Nephron progenitor cell (in vitro differentiated cells): Measurements from ENCODE around the gene SLC35B2.

Experiments
- DNase-seq: peaks from one replicate; pipeline ENCODE4 v3.0.0; 2021
- H3K27ac Mint-ChIP-seq: 2 replicates; pipeline ENCODE4 v1.8.0; 2021; ENCODE audit warnings: mild to moderate bottlenecking, moderate library complexity, mixed read lengths
- H3K27me3 Mint-ChIP-seq: 2 replicates; pipeline ENCODE4 v1.8.0; 2021; ENCODE audit warnings: mild to moderate bottlenecking, low read depth, mixed read lengths; ENCODE audit not compliant: poor library complexity
- H3K36me3 Mint-ChIP-seq: 2 replicates; pipeline ENCODE4 v1.8.0; 2021; ENCODE audit warnings: low read depth, mixed read lengths
- H3K4me1 Mint-ChIP-seq: 2 replicates; pipeline ENCODE4 v1.8.0; 2021; ENCODE audit warnings: mixed read lengths
- H3K4me3 Mint-ChIP-seq: 2 replicates; pipeline ENCODE4 v1.8.0; 2021; ENCODE audit warnings: mild to moderate bottlenecking, moderate library complexity, mixed read lengths
- H3K9me3 Mint-ChIP-seq: 2 replicates; pipeline ENCODE4 v1.8.0; 2021; ENCODE audit warnings: mild to moderate bottlenecking, moderate library complexity, mixed read lengths
- CTCF ChIP-seq: fragments of 200-600 bp; sonication (generic); IDR thresholded peaks from 2 replicates; pipeline ENCODE4 v1.5.0; 2021; ENCODE audit warnings: antibody characterized with exemption

SLC35B2 gene

GRCh38 chr6:44245391-44245911 is 11.9 kb downstream of the SLC35B2 start:
- Mint-ChIP-seq H3K36me3 (peaks cover 23% of the 10 kb centered on the region), H3K9me3 (no peaks in the 10 kb centered on the region), H3K4me3 (peak overlapping the region; percentile 98), H3K27ac (no peak overlapping the region), H3K4me1 (peaks cover 36% of the 10 kb centered on the region), H3K27me3 (peaks cover 7% of the 10 kb centered on the region)
- DNase-seq: no peak
- no peak for TF ChIP-seq CTCF

GRCh38 chr6:44243345-44243744 is 14.0 kb downstream of the SLC35B2 start:
- H3K9me3 Mint-ChIP-seq: no peaks in the 10 kb centered on the region
- H3K27ac Mint-ChIP-seq: no peak overlapping the region
- no peak overlapping the region for H3K4me3 Mint-ChIP-seq
- H3K36me3 Mint-ChIP-seq: peaks cover 2% of the 10 kb centered on the region
- H3K27me3 Mint-ChIP-seq: peaks cover 26% of the 10 kb centered on the region
- DNase-seq: no peak
- peaks cover 19% of the 10 kb centered on the region for H3K4me1 Mint-ChIP-seq
- no peak for TF ChIP-seq CTCF

GRCh38 chr6:44238687-44239350 is 18.5 kb downstream of the SLC35B2 start:
- H3K36me3 Mint-ChIP-seq: no peaks in the 10 kb centered on the region
- H3K27me3 Mint-ChIP-seq: peaks cover 29% of the 10 kb centered on the region
- H3K27ac Mint-ChIP-seq: no peak overlapping the region
- no peak for DNase-seq
- H3K9me3 Mint-ChIP-seq: no peaks in the 10 kb centered on the region
- peak overlapping the region; percentile 69 for H3K4me3 Mint-ChIP-seq
- H3K4me1 Mint-ChIP-seq: peaks cover 44% of the 10 kb centered on the region
- no peak for TF ChIP-seq CTCF

GRCh38 chr6:44237813-44238433 is 19.4 kb downstream of the SLC35B2 start:
- peaks cover 52% of the 10 kb centered on the region for H3K4me1 Mint-ChIP-seq
- H3K4me3 Mint-ChIP-seq: peak overlapping the region; percentile 69
- H3K36me3 Mint-ChIP-seq: no peaks in the 10 kb centered on the region
- H3K27ac Mint-ChIP-seq: no peak overlapping the region
- H3K27me3 Mint-ChIP-seq: peaks cover 27% of the 10 kb centered on the region
- no peaks in the 10 kb centered on the region for H3K9me3 Mint-ChIP-seq
- peak; percentile 87 for DNase-seq
- peak; percentile 94 for TF ChIP-seq CTCF

- H3K27me3 Mint-ChIP-seq: peaks cover 27% of the 10 kb centered on the region
- peak; percentile 59 for DNase-seq
- no peaks in the 10 kb centered on the region for H3K9me3 Mint-ChIP-seq
- H3K36me3 Mint-ChIP-seq: peaks cover 2% of the 10 kb centered on the region
- H3K4me3 Mint-ChIP-seq: peak overlapping the region; percentile 69
- H3K4me1 Mint-ChIP-seq: peaks cover 54% of the 10 kb centered on the region
- no peak overlapping the region for H3K27ac Mint-ChIP-seq
- no peak for TF ChIP-seq CTCF
Observed at GRCh38 chr6:44237021-44237812, 20.1 kb downstream of the SLC35B2 start.
